H9 (cell line): Measurements from ENCODE around the gene VAV2. TPM values are rescaled to one million over a fixed set of nuclear protein-coding genes. Genes with fewer than 3 reads are reported as not detected.

Experiments
- DNase-seq: peaks from one replicate; pipeline ENCODE4 v3.0.0-alpha.2; 2017
- H2AFZ ChIP-seq: one replicate; pipeline ENCODE4 v1.6.1; 2013; ENCODE audit warnings: mild to moderate bottlenecking, low read length, control low read depth, moderate library complexity
- H2AK5ac ChIP-seq: 2 replicates; pipeline ENCODE4 v1.6.1; 2013; ENCODE audit warnings: low read length, control low read depth, mixed read lengths; ENCODE audit not compliant: insufficient read length
- H2BK120ac ChIP-seq: one replicate; pipeline ENCODE4 v1.6.1; 2013; ENCODE audit warnings: low read depth, mild to moderate bottlenecking, low read length, control low read depth, inconsistent platforms; ENCODE audit not compliant: poor library complexity, severe bottlenecking
- H2BK12ac ChIP-seq: 2 replicates; pipeline ENCODE4 v1.6.1; 2013; ENCODE audit warnings: low read length, control low read depth, mixed read lengths, low read depth; ENCODE audit not compliant: insufficient read length
- H2BK15ac ChIP-seq: 2 replicates; pipeline ENCODE4 v1.6.1; 2013; ENCODE audit warnings: low read depth, low read length, control low read depth
- H2BK20ac ChIP-seq: one replicate; pipeline ENCODE4 v1.6.1; 2013; ENCODE audit warnings: low read depth, mild to moderate bottlenecking, low read length, control low read depth, inconsistent platforms; ENCODE audit not compliant: poor library complexity, severe bottlenecking
- H2BK5ac ChIP-seq: 2 replicates; pipeline ENCODE4 v1.6.1; 2013; ENCODE audit warnings: low read length, control low read depth, mixed read lengths; ENCODE audit not compliant: insufficient read length
- H3K14ac ChIP-seq: 2 replicates; pipeline ENCODE4 v1.6.1; 2013; ENCODE audit warnings: low read length, control low read depth; ENCODE audit not compliant: insufficient read depth
- H3K18ac ChIP-seq: 2 replicates; pipeline ENCODE4 v1.6.1; 2013; ENCODE audit warnings: low read depth, mild to moderate bottlenecking, mixed read lengths, low read length, control low read depth; ENCODE audit not compliant: insufficient read length
- H3K23ac ChIP-seq: 2 replicates; pipeline ENCODE4 v1.6.1; 2013; ENCODE audit warnings: low read length, control low read depth, mixed read lengths, low read depth; ENCODE audit not compliant: insufficient read length
- H3K23me2 ChIP-seq: 2 replicates; pipeline ENCODE4 v1.6.1; 2013; ENCODE audit warnings: low read depth, mild to moderate bottlenecking, mixed read lengths, low read length, control low read depth; ENCODE audit not compliant: insufficient read length, poor library complexity, severe bottlenecking
- H3K27ac ChIP-seq: 2 replicates; pipeline ENCODE4 v1.5.1; 2013; ENCODE audit warnings: low read length, control low read depth, mixed read lengths, low read depth; ENCODE audit not compliant: insufficient read length
- H3K27me3 ChIP-seq: 2 replicates; pipeline ENCODE4 v1.6.1; 2013; ENCODE audit warnings: low read length, control low read depth, inconsistent platforms; ENCODE audit not compliant: insufficient read depth
- H3K4ac ChIP-seq: 2 replicates; pipeline ENCODE4 v1.6.1; 2013; ENCODE audit warnings: low read depth, mild to moderate bottlenecking, control low read depth, inconsistent platforms, low read length, moderate library complexity
- H3K4me1 ChIP-seq: 2 replicates; pipeline ENCODE4 v1.6.1; 2013; ENCODE audit warnings: low read length, control low read depth, inconsistent platforms; ENCODE audit not compliant: insufficient read depth
- H3K4me2 ChIP-seq: 2 replicates; pipeline ENCODE4 v1.6.1; 2013; ENCODE audit warnings: low read length, control low read depth, mixed read lengths; ENCODE audit not compliant: insufficient read length, insufficient read depth
- H3K56ac ChIP-seq: 2 replicates; pipeline ENCODE4 v1.6.1; 2013; ENCODE audit warnings: low read depth, mild to moderate bottlenecking, mixed read lengths, low read length, control low read depth; ENCODE audit not compliant: insufficient read length
- H3K79me1 ChIP-seq: 2 replicates; pipeline ENCODE4 v1.6.1; 2013; ENCODE audit warnings: low read depth, mild to moderate bottlenecking, moderate library complexity, low read length, control low read depth, inconsistent platforms; ENCODE audit not compliant: insufficient read depth, poor library complexity, severe bottlenecking
- H3K79me2 ChIP-seq: 2 replicates; pipeline ENCODE4 v1.6.1; 2013; ENCODE audit warnings: low read length, control low read depth, inconsistent platforms; ENCODE audit not compliant: insufficient read depth
- H3K9ac ChIP-seq: 2 replicates; pipeline ENCODE4 v1.6.1; 2013; ENCODE audit warnings: low read length, control low read depth, mixed read lengths; ENCODE audit not compliant: insufficient read length; ENCODE audit errors: extremely low read depth
- H3K9me3 ChIP-seq: one replicate; pipeline ENCODE4 v1.6.1; 2013; ENCODE audit warnings: low read depth, low read length, inconsistent platforms; ENCODE audit not compliant: control insufficient read depth
- H3T11ph ChIP-seq: one replicate; pipeline ENCODE4 v1.6.1; 2013; ENCODE audit warnings: mild to moderate bottlenecking, low read length, control low read depth, inconsistent platforms
- H4K20me1 ChIP-seq: one replicate; pipeline ENCODE4 v1.6.1; 2013; ENCODE audit not compliant: control insufficient read depth, insufficient read length, insufficient read depth
- H4K5ac ChIP-seq: 2 replicates; pipeline ENCODE4 v1.6.1; 2013; ENCODE audit warnings: low read depth, mild to moderate bottlenecking, mixed read lengths, low read length, control low read depth; ENCODE audit not compliant: insufficient read length
- H4K8ac ChIP-seq: replicated peaks from 2 replicates; pipeline ENCODE4 v1.6.1; 2013; ENCODE audit warnings: low read length, control low read depth, mixed read lengths, low read depth; ENCODE audit not compliant: insufficient read length
- H4K91ac ChIP-seq: 2 replicates; pipeline ENCODE4 v1.6.1; 2013; ENCODE audit warnings: low read depth, mild to moderate bottlenecking, moderate library complexity, mixed read lengths, low read length, control low read depth; ENCODE audit not compliant: insufficient read length
- H3K27ac Mint-ChIP-seq, 3 experiments: 2 replicates in 2 of 3; 3 replicates in 1 of 3; pipeline ENCODE4 v1.8.0; 2020 to 2021; ENCODE audit warnings: mixed read lengths in 3 of 3, mild to moderate bottlenecking in 1 of 3, moderate library complexity in 1 of 3
- H3K27me3 Mint-ChIP-seq: 2 replicates; pipeline ENCODE4 v1.8.0; 2021; ENCODE audit warnings: low read depth, mild to moderate bottlenecking, moderate library complexity, mixed read lengths
- H3K36me3 Mint-ChIP-seq, 3 experiments: 2 replicates in 2 of 3; 3 replicates in 1 of 3; pipeline ENCODE4 v1.8.0; 2020 to 2021; ENCODE audit warnings: low read depth in 3 of 3, mixed read lengths in 3 of 3; ENCODE audit not compliant: insufficient read depth in 1 of 3
- H3K4me1 Mint-ChIP-seq, 2 experiments: 2 replicates each; pipeline ENCODE4 v1.8.0; 2020; ENCODE audit warnings: mixed read lengths in 2 of 2
- H3K4me3 Mint-ChIP-seq, 2 experiments: 2 replicates in 1 of 2; 3 replicates in 1 of 2; pipeline ENCODE4 v1.8.0; 2020 to 2021; ENCODE audit warnings: mild to moderate bottlenecking in 2 of 2, mixed read lengths in 2 of 2, moderate library complexity in 1 of 2
- H3K9me3 Mint-ChIP-seq, 2 experiments: 2 replicates in 1 of 2; 3 replicates in 1 of 2; pipeline ENCODE4 v1.8.0; 2020; ENCODE audit warnings: mild to moderate bottlenecking in 2 of 2, mixed read lengths in 2 of 2, moderate library complexity in 1 of 2
- WGBS: extraction: QIAGEN DNeasy Blood & Tissue Kit; methylation state at CpG from one replicate; pipeline ENCODE4 v1.1.7; 2013; ENCODE audit warnings: missing lambda C conversion rate, low lambda C conversion rate, mixed read lengths; ENCODE audit not compliant: insufficient read length; ENCODE audit errors: extremely low coverage; 5-methylcytosine and 5-hydroxymethylcytosine counted together
- total RNA-seq: library from RNA; stranded (reverse); gene quantifications from 2 replicates; pipeline ENCODE4 v1.2.1, GENCODE V29; 2021
- TF ChIP-seq, protein P1 (sequence below): fragments of 200-600 bp; sonication (generic); conservative IDR thresholded peaks from 3 replicates; pipeline ENCODE4 v1.8.0; 2021; ENCODE audit warnings: antibody characterized with exemption, mild to moderate bottlenecking

Gene VAV2
- total RNA-seq, 1 experiment from 2014 or later, result 58.7 TPM

DNA sequence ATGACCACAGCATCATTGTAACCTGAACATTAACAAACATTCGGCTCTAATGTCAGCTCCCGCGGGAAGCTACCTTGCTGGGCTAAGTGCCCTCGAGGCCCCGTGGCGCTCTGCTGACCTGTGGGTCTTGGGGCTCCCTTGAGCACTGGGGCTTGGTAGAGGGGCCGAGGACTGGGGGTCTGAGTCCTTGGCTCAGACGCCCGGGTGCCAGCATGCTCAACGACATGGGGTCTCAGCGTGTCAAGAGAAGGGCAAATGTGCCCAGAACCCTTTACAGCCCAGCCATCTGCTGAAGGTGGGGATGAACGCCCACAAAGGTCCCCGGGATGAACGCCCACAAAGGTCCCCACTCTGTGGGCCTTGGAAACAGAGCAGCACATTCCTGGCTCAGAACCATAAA lies 214.3 kb downstream of the VAV2 start:
- peaks cover 7 to 60% (median 32%) of the 10 kb centered on the region in 3 experiments for H3K36me3 Mint-ChIP-seq
- Histone ChIP-seq H3K23me2 (no peaks in the 10 kb centered on the region), H4K91ac (no peak overlapping the region), H3K4me2 (no peak overlapping the region), H3K9me3 (no peaks in the 10 kb centered on the region), H3K4ac (no peak overlapping the region), H3K27me3 (no peaks in the 10 kb centered on the region), H4K20me1 (no peaks in the 10 kb centered on the region), H3K23ac (no peak overlapping the region), H2BK15ac (no peak overlapping the region), H2BK20ac (no peak overlapping the region), H2BK120ac (no peak overlapping the region), H2BK5ac (no peak overlapping the region), H3K4me1 (no peaks in the 10 kb centered on the region), H3K79me1 (no peaks in the 10 kb centered on the region), H3T11ph (no peak overlapping the region), H2BK12ac (no peak overlapping the region), H3K79me2 (no peaks in the 10 kb centered on the region), H3K27ac (no peak overlapping the region), H3K18ac (no peak overlapping the region), H3K14ac (no peak overlapping the region), H3K9ac (no peak overlapping the region), H2AFZ (no peak overlapping the region), H4K5ac (no peak overlapping the region), H4K8ac (no peak overlapping the region), H3K56ac (no peak overlapping the region), H2AK5ac (no peak overlapping the region)
- no CpG with 5 or more reads among the region's 14 CpGs for WGBS
- H3K4me3 Mint-ChIP-seq, result no peak overlapping the region
- no peak for DNase-seq
- H3K27ac Mint-ChIP-seq, result no peak overlapping the region; a peak in 1 of 7 replicates
- no peaks in the 10 kb centered on the region for H3K27me3 Mint-ChIP-seq
- no peaks in the 10 kb centered on the region for H3K9me3 Mint-ChIP-seq
- TF ChIP-seq, protein P1, sequence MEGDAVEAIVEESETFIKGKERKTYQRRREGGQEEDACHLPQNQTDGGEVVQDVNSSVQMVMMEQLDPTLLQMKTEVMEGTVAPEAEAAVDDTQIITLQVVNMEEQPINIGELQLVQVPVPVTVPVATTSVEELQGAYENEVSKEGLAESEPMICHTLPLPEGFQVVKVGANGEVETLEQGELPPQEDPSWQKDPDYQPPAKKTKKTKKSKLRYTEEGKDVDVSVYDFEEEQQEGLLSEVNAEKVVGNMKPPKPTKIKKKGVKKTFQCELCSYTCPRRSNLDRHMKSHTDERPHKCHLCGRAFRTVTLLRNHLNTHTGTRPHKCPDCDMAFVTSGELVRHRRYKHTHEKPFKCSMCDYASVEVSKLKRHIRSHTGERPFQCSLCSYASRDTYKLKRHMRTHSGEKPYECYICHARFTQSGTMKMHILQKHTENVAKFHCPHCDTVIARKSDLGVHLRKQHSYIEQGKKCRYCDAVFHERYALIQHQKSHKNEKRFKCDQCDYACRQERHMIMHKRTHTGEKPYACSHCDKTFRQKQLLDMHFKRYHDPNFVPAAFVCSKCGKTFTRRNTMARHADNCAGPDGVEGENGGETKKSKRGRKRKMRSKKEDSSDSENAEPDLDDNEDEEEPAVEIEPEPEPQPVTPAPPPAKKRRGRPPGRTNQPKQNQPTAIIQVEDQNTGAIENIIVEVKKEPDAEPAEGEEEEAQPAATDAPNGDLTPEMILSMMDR, result no peak
- no peaks in the 10 kb centered on the region for H3K4me1 Mint-ChIP-seq
